HG03457 (cell line): Measurements from ENCODE around the gene NARS2.
A peak's percentile ranks its signal among the peaks of the same experiment; 100 is the strongest.

Experiments used
- ATAC-seq: cut with Tn5 transposase; IDR thresholded peaks from one replicate; pipeline ENCODE4 v1.9.1; 2021; ENCODE audit warnings: moderate number of reproducible peaks; ENCODE audit not compliant: unreplicated experiment

Gene NARS2

GRCh38 chr11:78449866-78450265 is 124.8 kb downstream of the NARS2 start:
- no peak for ATAC-seq

DNA sequence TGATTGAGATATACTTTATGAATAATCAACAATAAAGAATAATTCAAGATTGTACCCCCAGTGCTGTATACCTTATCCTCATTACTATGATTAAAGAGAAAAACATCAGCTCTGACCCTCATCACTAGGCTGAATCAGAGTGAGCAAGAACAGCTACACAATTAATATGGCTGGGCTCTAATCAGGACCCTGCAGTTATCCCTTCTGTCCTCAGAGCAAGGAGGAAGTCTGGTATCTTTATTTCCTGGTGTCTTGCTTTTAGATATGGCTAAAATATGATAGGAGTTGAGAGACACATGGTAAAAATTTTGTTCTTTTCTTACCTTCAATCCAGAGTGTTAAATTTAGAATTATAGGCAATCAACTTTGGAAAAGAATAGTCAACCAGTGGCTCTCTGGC is 128.5 kb downstream of the NARS2 start:
- no peak for ATAC-seq

DNA sequence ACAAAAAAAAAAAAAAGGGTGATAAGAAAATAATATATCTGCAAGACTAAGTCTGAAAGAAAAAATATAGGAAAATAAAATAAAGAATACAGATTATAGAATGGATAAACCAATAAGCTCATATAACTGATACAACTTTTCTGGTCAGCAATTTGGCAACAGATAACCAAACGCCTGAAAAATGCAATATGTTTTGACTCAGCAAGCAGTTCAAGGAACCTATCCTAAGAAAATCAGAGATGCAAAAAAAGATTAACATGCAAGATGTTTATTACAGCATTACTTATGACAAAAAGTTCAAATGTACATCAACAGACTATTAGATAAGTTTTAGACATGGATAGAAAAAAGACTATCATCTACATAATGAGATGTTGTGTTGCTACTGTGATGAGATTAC is 129.9 kb downstream of the NARS2 start:
- ATAC-seq, result no peak

DNA sequence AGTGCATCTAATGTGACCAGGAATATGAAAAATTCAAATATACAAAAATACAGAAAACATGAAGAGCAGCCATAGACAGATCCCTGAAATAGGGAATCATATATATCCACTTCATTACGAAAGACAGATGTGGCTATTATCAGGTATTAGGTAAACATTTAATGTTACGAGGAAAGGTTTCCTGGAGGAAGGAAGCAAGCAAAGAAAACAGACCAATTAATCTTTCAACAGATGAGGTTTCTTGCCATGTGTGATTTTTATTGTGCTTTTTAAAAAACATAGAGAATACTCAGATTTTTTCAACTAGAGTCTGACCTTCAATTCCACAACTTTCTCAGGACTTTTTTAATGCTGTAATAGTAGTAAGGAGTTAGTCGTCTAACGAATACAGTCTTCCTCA is 132.7 kb downstream of the NARS2 start:
- no peak for ATAC-seq

GRCh38 chr11:78438298-78438975 is 136.2 kb downstream of the NARS2 start:
- ATAC-seq, result peak; percentile 65

DNA sequence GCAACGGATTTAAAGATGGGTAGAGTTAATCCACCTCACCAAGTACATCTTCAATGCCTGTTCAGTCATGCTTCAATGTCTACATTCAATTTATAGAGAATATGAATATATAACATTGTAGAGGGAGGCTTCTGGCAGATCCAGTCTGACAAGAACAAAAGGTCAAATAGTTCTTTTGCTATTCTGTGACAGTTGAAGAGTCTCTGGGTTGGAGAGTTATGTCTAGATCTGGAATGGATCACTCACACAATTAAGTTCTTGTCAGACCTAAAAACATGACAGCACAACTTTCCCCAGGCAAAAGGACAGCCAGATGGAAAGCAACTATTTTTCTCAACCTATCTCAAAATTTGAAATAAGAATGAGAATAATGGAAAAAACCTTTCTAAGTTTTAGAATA is 141.7 kb downstream of the NARS2 start:
- ATAC-seq, result no peak

DNA sequence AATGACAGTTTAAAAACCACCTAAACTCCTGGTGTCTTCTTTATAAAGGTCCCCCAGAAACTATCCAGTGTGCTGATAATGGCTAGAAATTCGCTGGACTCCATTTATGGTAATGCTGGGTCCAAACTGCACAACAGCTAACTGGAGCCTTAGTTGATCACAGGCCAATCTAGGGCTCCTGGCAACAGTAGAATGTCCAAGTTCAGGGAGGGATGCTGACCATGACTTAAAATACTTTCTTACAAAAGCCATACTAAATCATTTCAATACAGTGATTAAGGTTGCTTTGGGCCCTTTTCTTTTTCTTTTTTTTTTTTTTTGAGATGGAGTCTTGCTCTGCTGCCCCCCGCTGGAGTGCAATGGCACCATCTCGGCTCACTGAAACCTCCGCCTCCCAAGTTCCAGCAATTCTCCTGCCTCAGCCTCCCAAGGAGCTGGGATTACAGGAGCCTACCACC is 142.6 kb downstream of the NARS2 start:
- ATAC-seq, result no peak

DNA sequence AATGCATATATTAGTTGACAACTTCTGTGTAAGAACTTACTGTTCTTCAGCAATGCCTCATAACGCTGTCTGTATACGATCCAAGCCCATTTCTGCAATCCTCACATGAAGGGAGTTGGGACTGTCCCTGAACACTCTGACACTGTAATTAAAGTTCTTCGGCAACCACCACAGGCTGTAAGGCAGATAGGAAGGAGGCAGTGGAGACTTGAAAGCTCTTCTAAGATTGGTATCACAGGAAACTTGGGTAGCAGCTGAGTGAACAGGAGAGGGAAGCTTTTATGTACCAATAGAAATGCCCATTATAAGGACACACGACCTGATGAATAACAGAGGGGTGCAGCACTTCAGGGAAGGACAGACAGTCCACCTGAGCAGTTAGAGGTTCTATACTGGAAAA is 145.0 kb downstream of the NARS2 start:
- no peak for ATAC-seq

GRCh38 chr11:78429209-78429608 is 145.5 kb downstream of the NARS2 start:
- ATAC-seq, result no peak

DNA sequence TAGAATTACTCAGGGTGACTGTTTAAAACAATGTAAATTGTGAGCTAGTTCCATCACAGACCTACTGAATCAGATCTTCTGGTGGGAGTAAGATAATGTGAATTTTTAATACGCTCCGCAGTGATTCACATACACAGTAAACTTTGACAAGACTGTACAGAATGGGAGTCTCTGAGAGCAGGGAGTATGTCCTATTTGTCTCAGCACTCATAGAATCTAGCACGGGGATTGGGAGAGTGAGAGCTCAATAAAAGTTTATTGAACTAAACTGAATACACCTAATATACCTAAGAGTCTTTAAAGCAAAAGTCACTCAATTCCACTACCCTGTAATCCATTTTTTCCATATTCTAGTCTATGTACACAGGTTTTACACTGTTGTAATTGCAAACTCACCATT is 145.9 kb downstream of the NARS2 start:
- ATAC-seq, result no peak

GRCh38 chr11:78428266-78428636 is 146.4 kb downstream of the NARS2 start:
- ATAC-seq, result no peak

- no peak for ATAC-seq
Measured at GRCh38 chr11:78427615-78428265, 146.9 kb downstream of the NARS2 start.

DNA sequence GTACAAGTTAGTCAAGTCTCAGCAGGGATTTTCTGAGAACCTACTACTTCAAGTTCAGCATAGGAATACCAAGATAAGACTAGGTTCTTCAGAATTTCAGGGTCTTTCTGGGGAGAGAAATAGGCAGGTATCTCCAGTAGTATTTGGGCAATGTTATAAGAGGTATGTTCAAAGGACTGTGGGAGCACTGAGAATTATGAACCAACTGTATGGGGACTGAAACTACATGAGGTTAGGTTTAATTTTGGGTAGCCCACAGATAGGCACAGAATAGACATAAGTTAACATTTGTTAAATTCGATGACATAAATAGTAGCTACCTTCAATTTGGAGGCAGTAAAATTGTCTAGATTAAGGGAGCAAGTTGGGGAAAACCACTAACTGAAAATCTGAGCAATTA is 147.8 kb downstream of the NARS2 start:
- ATAC-seq, result no peak

- ATAC-seq, result no peak
Measured at GRCh38 chr11:78425399-78426070, 149.1 kb downstream of the NARS2 start.

GRCh38 chr11:78424334-78425270 is 150.1 kb downstream of the NARS2 start:
- no peak for ATAC-seq

- no peak for ATAC-seq
Measured at GRCh38 chr11:78423241-78423640, 151.4 kb downstream of the NARS2 start.

- no peak for ATAC-seq
Measured at GRCh38 chr11:78420796-78421209, 153.9 kb downstream of the NARS2 start.

GRCh38 chr11:78420255-78420764 is 154.4 kb downstream of the NARS2 start:
- no peak for ATAC-seq

DNA sequence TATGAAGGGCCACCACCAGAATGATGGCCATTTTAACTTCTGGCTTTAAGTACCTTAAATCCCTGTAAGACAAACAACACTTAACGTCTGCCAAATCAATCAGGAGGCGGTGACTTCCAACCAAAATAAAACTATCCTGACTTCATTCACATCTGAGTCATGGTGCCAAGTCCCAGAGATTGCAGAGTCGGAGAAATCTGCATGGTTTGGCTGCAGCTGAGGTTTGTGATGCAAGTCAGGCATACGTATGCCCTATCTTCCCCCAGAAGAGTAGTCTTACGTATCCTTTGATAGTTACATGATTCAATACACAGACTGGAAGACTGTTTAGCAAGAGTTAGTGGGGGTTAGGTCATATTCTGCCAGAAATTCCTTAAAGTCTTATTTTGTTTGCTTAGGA is 155.3 kb downstream of the NARS2 start:
- ATAC-seq, result no peak

- ATAC-seq, result no peak
Measured at GRCh38 chr11:78418584-78419211, 156.0 kb downstream of the NARS2 start.
